Breast epithelium (tissue), 3 donors: Measurements from ENCODE around the gene HIBCH.

Source experiments
- CTCF ChIP-seq, 3 donors: fragments of 450-650 bp; IDR thresholded peaks; one replicate each; pipeline ENCODE4 v1.5.1; 2016 to 2017; ENCODE audit warnings: antibody characterized with exemption in 3 of 3, mild to moderate bottlenecking in 3 of 3, moderate library complexity in 3 of 3
- POLR2A ChIP-seq: fragments of 450-650 bp; IDR thresholded peaks from one replicate; pipeline ENCODE4 v1.6.1; 2016; ENCODE audit warnings: antibody characterized with exemption, mild to moderate bottlenecking, moderate library complexity
- POLR2AphosphoS5 ChIP-seq, 3 donors: sonication (generic); formaldehyde crosslinking; IDR thresholded peaks; one replicate each; pipeline ENCODE4 v1.6.1; 2017; ENCODE audit warnings: antibody characterized with exemption in 3 of 3

DNA sequence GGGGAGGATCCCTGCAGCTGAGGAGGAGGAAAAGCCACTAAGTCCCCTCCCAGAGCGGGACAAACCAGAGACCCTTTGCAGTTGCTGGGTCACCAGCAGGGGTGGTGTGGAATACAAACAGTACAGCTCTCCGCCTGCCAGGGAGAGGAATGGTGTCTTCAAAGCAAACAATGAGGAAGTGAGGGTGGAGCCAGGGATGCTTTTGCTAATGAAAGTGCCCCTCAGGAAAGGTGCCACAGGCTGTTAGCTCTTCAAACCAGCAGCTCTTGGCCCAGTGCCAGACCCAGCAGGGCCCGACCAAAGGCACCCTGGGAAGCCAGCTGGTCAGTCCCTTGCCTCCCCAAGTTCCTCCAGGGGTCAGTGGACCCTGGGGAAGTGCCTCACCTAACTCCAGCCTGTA, 102.8 kb downstream of the HIBCH start:
- TF ChIP-seq POLR2A: no peak
- TF ChIP-seq CTCF (IDR thresholded peaks at IDR 0.05): no peak
- TF ChIP-seq POLR2AphosphoS5 (IDR thresholded peaks at IDR 0.05): no peak
